Activated CD4-positive, alpha-beta T cell treated with anti-CD3 and anti-CD28 coated beads, Interleukin-2, amount 50 U/mL, for 16 hours (primary cell): Measurements from ENCODE around the gene LOXHD1.

Source experiments
- DNase-seq: peaks from one replicate; pipeline ENCODE4 v3.0.0-alpha.2; 2020

The LOXHD1 gene

GRCh38 chr18:46474487-46475389 lies 182.3 kb downstream of the LOXHD1 start:
- no peak for DNase-seq

GRCh38 chr18:46471809-46472498 lies 185.1 kb downstream of the LOXHD1 start:
- DNase-seq, result no peak

DNA sequence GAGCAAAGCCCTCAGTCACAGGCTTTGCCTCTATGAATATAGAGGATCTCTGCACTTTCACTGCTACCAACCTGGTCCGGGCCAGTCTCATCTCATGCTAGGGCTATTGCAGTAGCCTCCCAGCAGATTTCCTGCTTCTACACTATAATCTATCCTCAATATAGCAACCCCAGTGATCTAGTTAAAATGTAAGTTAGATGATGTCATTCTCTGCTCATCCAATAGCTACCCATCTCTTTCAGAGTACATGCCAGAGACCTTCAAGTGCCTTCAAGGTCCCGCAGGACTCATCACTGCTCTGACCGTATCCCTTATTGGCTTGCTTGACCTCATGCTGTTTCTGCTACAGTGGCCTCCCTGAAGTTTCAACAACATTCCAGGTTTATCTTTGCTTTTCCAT lies 186.3 kb downstream of the LOXHD1 start:
- no peak for DNase-seq

- DNase-seq, result no peak
Observed at GRCh38 chr18:46469186-46469915, 187.7 kb downstream of the LOXHD1 start.

- DNase-seq, result no peak
Observed at GRCh38 chr18:46468426-46469180, 188.4 kb downstream of the LOXHD1 start.

DNA sequence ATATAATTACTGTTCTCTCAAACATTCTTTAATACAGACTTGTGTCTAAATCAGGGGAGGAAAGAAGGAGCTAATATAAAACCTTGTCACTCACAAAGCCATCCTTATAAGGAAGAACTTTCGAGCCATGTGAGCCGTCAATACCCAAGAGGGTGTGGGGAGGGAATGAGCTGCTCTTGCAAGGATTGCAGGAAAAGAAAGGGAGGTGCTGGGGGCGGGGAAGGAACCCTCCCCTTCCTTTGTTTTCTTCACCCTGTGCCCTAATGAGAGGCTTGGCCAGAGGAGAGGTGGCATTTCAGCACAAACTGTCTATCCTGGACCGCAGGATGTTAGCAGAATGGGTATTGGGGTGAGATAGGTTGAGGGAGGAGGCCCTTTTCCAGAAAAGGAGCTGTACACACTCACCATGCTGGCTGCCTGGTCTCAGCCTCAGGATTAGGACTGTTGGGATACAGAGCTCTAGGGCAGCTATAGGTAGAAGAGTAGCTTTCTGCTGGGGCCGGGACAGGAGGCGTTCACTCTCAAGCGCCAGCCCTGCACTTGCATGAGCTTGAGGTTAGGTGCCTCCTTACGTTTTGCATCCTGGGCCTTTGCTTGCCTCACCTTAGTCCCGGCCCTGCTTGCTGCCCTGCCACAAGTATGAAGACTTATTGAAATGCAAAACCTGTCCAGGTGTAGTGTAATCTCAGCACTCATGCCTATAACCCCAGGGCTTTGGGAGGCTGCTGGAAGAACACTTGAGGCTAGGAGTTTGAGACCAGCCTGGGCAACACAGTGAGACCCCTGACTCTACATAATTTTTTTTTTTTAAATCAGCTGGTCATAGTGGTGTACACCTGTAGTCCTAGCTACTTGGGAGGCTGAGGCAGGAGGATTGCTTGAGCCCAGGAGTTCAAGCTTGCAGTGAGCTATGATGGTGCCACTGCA lies 190.5 kb downstream of the LOXHD1 start:
- no peak for DNase-seq

- no peak for DNase-seq
Observed at GRCh38 chr18:46464926-46465655, 191.9 kb downstream of the LOXHD1 start.

GRCh38 chr18:46462523-46462922 lies 194.5 kb downstream of the LOXHD1 start:
- no peak for DNase-seq

- DNase-seq, result no peak
Observed at GRCh38 chr18:46461993-46462392, 195.0 kb downstream of the LOXHD1 start.

GRCh38 chr18:46460754-46461153 lies 196.3 kb downstream of the LOXHD1 start:
- DNase-seq, result no peak

DNA sequence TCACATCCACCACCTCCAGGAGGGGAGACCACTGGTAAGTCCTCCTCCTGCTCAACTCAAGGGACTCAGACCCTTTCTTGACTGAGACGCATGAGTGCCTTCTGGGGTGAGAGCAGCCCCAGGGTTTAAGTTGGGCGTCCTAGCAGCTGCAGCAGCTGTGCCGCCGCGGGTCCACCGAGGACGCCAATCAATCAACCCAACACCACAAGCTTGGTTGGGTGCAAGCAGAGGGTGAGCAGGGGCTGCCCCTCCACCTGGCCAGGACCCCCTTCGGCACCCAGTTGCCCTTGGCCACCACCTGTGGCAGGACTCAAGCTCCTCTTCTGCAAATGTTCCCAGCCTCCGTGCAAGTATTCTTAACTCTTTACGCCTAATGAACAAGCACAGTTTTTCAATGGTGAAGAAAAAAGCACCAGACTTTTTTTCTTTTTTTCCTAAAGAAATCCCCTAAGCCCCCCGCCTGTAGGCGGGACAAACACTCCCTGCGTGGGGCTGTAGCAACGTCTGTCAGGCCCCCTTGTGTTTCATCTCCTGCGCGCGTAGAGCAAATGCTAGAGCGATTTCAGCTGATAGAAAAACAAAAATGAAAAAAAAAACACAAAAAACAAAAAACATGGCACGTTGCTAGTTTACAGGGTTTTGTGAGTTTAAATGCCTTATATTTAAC lies 197.1 kb downstream of the LOXHD1 start:
- DNase-seq, result no peak

DNA sequence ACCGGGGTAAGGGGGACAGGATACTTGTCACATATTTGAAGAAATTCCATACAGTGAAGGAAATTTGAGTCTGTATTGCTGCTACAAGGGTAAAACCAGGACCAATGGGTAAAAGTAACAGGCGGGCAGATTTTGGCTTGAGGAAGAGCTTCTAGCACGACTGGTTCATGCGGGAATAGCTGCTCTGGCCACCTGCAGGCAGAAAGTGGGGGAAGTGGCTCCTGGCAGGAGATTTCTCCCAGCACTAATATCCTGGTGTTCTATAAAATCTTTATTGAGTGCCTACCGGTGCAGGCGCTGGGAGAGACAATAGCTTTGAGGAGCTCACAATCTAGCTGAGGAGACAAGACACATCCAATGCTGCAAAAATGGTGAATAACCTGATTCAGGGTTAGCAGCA lies 198.5 kb downstream of the LOXHD1 start:
- DNase-seq, result no peak

DNA sequence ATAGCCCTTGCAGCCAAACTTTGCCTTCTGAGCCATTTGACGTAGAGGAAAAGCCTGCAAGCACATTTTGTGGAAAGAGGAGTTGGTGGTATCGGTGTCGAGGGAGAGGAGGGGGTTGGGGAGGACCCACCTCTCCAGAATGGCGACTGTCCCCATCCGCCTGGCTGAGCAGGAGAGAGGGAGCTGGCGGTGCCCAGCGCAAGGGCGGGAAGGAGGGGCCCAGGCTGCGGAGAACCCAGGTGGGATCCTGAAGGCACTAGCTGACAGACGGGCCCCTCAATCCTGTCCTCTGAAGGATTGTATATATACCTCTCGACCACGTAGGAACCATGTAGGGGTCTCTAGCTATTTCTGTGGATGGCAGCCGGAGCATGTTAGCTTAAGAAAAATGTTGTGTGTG lies 200.3 kb downstream of the LOXHD1 start:
- no peak for DNase-seq

- DNase-seq, result no peak
Observed at GRCh38 chr18:46452820-46453219, 204.2 kb downstream of the LOXHD1 start.

GRCh38 chr18:46449499-46449898 lies 207.5 kb downstream of the LOXHD1 start:
- no peak for DNase-seq

DNA sequence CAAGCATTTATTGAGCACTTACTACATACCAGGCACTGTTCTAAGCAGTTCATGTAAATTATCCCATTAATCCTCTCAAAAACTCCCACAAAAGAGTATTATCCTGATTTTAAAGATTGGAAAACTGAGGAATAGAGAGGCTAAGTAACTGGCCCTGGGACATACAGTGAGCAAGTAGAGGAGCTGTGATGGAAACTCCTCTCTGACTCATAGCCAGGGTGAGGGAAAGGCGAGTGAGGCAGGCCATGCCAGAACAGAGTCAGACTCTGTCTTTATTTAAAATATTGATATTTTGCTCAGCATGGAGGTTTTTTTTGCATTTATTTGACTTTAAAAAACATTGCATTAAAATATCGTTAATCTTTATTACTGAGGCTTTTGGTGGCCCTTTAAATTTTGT lies 208.0 kb downstream of the LOXHD1 start:
- no peak for DNase-seq

DNA sequence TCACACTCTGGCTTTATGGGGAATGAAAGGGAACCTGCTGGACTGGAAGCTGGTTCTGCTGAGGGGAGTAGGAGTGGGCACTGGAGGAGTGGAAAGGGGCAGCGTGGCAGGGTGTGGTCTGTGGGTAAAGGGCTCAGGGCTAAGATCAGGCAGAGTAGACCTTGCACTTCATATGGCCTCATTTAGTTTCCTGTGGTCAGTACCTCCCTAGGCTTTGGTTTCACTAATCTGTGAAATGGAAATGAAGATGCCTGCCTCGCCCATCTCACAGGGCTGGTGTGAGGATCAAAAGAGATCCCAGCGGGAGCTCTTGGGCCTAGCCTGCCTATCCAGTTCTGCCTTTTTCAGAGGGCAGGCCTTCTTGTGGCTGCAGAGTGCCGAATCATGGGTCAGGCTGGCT lies 208.7 kb downstream of the LOXHD1 start:
- DNase-seq, result no peak

GRCh38 chr18:46447792-46448191 lies 209.2 kb downstream of the LOXHD1 start:
- DNase-seq, result no peak

DNA sequence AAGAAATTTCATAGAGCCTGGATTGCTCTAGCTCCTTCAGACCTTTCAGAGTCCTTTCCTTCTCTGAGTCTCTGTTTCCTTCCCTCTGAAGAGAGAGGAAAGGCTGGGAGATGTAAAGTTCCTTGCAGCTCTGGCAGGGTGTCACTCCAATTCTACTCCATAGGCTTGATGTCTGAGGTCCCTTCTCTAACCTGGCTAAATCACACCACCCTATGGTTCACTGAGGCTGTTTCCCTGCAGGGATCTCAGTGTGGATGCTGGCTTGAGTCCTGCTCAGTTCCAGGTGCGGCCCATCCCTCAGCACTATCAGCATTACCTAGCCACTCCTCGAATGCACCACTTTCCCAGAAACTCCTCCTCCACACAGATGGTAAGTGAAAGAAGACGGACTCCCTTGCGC lies 209.7 kb downstream of the LOXHD1 start:
- no peak for DNase-seq
